C4-2B (cell line): Measurements from ENCODE around the gene KCNH3.

Experiments
- CTCF ChIP-seq: fragments of 450-650 bp; conservative IDR thresholded peaks from 2 replicates; pipeline ENCODE4 v1.5.1; 2017; ENCODE audit warnings: mild to moderate bottlenecking
- ZFX ChIP-seq: fragments of 450-650 bp; IDR thresholded peaks from 2 replicates; pipeline ENCODE4 v1.6.1; 2017

- TF ChIP-seq CTCF, result no peak
- no peak for TF ChIP-seq ZFX
Observed at GRCh38 chr12:49546481-49546880, 7.7 kb downstream of the KCNH3 start.
